ENCODE measurements around the gene SLC5A9.
"Not testable (repeated sequence)": the region's sequence is repeated elsewhere in the genome, so short reads cannot be mapped to it uniquely, and the experiment has no call there.

Gene SLC5A9

GRCh38 chr1:48291421-48291820 is 68.9 kb downstream of the SLC5A9 start:
- DNase-seq (ENCODE audit: extremely low spot score, insufficient read length, low read depth) (no peak), FAIRE-seq (no peak)

GRCh38 chr1:48292706-48293105 is 70.2 kb downstream of the SLC5A9 start:
- DNase-seq (ENCODE audit: extremely low spot score, insufficient read length, low read depth) (no peak), FAIRE-seq (no peak)

GRCh38 chr1:48294094-48294493 is 71.6 kb downstream of the SLC5A9 start:
- not testable (repeated sequence) for FAIRE-seq

GRCh38 chr1:48294656-48295055 is 72.1 kb downstream of the SLC5A9 start:
- DNase-seq (ENCODE audit: extremely low spot score, insufficient read length, low read depth) (no peak), FAIRE-seq (no peak)

More at GRCh38 chr1:48294094-48294493, 71.6 kb downstream of the SLC5A9 start:
- not testable (repeated sequence) for DNase-seq (ENCODE audit: extremely low spot score, insufficient read length, low read depth)
